Measurements from ENCODE around the gene NMBR.

- TF ChIP-seq CTCF (IDR thresholded peaks at IDR 0.05), result no peak
- no peak for TF ChIP-seq POLR2A (IDR thresholded peaks at IDR 0.05)
Measured at GRCh38 chr6:142068416-142068815, 78.5 kb downstream of the NMBR start.
